Measurements from ENCODE around the gene MICAL2.

MICAL2 gene

DNA sequence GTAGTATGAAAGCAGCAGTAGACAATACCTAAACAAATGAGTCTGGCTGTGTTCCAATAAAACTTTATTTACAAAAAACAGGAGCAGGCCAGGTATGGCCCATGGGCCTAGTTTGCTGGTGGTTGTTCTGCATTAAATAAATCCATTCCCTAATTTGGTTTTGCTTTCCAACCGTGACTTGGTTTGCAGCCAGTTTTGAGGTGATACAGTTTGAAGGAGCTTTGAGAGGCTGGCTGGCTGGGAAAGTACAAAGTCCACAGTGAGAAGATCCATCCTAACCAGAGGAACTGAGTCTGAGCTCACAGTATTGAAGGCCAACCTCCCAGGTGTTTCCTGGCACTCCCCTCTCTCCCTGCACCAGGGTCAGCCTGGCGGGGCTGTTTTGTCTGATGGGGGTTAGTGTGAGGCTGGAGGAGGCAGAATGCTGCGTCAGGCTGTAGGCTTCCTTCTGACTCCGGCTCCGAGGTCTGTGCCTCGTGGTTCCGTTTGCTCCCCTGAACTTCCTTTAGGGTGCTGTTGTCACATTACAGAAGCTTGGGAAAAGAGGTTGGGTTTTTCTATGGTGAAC lies 129.5 kb downstream of the MICAL2 start:
- TF ChIP-seq ZNF8 (CRISPR knock-in tag; IDR thresholded peaks at IDR 0.05) = no peak
- TF ChIP-seq, protein P1, sequence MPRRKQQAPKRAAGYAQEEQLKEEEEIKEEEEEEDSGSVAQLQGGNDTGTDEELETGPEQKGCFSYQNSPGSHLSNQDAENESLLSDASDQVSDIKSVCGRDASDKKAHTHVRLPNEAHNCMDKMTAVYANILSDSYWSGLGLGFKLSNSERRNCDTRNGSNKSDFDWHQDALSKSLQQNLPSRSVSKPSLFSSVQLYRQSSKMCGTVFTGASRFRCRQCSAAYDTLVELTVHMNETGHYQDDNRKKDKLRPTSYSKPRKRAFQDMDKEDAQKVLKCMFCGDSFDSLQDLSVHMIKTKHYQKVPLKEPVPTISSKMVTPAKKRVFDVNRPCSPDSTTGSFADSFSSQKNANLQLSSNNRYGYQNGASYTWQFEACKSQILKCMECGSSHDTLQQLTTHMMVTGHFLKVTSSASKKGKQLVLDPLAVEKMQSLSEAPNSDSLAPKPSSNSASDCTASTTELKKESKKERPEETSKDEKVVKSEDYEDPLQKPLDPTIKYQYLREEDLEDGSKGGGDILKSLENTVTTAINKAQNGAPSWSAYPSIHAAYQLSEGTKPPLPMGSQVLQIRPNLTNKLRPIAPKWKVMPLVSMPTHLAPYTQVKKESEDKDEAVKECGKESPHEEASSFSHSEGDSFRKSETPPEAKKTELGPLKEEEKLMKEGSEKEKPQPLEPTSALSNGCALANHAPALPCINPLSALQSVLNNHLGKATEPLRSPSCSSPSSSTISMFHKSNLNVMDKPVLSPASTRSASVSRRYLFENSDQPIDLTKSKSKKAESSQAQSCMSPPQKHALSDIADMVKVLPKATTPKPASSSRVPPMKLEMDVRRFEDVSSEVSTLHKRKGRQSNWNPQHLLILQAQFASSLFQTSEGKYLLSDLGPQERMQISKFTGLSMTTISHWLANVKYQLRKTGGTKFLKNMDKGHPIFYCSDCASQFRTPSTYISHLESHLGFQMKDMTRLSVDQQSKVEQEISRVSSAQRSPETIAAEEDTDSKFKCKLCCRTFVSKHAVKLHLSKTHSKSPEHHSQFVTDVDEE (CRISPR knock-in tag; IDR thresholded peaks at IDR 0.05) = no peak
- TF ChIP-seq, protein P2, sequence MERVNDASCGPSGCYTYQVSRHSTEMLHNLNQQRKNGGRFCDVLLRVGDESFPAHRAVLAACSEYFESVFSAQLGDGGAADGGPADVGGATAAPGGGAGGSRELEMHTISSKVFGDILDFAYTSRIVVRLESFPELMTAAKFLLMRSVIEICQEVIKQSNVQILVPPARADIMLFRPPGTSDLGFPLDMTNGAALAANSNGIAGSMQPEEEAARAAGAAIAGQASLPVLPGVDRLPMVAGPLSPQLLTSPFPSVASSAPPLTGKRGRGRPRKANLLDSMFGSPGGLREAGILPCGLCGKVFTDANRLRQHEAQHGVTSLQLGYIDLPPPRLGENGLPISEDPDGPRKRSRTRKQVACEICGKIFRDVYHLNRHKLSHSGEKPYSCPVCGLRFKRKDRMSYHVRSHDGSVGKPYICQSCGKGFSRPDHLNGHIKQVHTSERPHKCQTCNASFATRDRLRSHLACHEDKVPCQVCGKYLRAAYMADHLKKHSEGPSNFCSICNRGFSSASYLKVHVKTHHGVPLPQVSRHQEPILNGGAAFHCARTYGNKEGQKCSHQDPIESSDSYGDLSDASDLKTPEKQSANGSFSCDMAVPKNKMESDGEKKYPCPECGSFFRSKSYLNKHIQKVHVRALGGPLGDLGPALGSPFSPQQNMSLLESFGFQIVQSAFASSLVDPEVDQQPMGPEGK (CRISPR knock-in tag; IDR thresholded peaks at IDR 0.05; ENCODE audit: borderline replicate concordance) = no peak
- ATAC-seq = no peak

DNA sequence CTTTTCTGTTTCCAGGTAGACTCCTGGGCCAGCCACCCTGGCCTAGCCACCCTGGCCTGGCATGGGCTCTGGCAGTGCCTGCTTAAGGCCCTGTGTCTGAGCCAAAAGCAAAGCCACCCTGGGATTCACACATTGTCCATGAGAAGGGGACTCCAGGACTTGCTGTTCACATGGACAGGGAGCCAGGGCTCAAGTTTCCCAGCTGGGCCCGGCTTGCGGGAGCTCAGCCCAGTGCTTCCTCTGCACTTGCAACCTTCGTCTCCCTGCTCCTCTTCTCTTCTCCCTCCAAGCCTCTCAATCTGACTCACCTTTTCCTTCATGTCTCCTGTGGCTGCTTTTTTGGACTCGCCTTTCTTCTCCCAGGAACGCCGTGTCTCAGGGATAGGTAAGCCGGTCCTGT lies 130.3 kb downstream of the MICAL2 start:
- no peak for TF ChIP-seq SNAI2 (CRISPR knock-in tag; IDR thresholded peaks at IDR 0.05)
- no peak for TF ChIP-seq CSRNP3 (CRISPR knock-in tag; IDR thresholded peaks at IDR 0.05)
- TF ChIP-seq CSDC2 (CRISPR knock-in tag; IDR thresholded peaks at IDR 0.05) = no peak
- TF ChIP-seq ARNTL (CRISPR knock-in tag; IDR thresholded peaks at IDR 0.05; ENCODE audit: borderline replicate concordance, low read depth) = no peak
- no peak for TF ChIP-seq ZC3H10 (CRISPR knock-in tag; IDR thresholded peaks at IDR 0.05)
- TF ChIP-seq ZFP3 (CRISPR knock-in tag; IDR thresholded peaks at IDR 0.05) = no peak
- no peak for TF ChIP-seq PPARA (CRISPR knock-in tag; IDR thresholded peaks at IDR 0.05; ENCODE audit: borderline replicate concordance)
- no peak for TF ChIP-seq ZNF70 (CRISPR knock-in tag; IDR thresholded peaks at IDR 0.05)
- no peak for TF ChIP-seq ZFP30 (CRISPR knock-in tag; IDR thresholded peaks at IDR 0.05)
- ATAC-seq = no peak

DNA sequence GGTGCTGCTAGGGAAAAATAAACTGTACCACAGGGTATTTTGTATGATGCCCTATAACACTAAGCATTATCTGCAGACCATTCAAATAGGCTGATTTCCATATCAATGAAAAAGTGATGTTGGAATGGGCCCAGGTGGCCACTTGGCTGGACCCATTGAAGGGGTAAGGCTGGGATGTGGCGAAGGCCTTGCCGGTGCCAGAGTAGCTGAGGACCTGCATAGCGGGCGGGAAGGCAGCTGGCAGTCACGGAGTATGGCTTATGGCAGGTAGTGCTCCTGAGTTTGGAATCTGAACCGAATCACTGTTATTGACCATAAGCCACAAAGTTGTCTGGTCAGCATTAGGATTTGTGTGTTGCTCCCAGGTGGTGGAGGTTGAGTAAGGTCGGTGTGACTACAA lies 131.0 kb downstream of the MICAL2 start:
- ATAC-seq = no peak
- no peak for TF ChIP-seq ZC3H10 (CRISPR knock-in tag; IDR thresholded peaks at IDR 0.05)
- TF ChIP-seq GLIS3 (CRISPR knock-in tag; IDR thresholded peaks at IDR 0.05) = no peak
- TF ChIP-seq ZFP3 (CRISPR knock-in tag; IDR thresholded peaks at IDR 0.05) = no peak
- TF ChIP-seq ZFP30 (CRISPR knock-in tag; IDR thresholded peaks at IDR 0.05) = no peak

DNA sequence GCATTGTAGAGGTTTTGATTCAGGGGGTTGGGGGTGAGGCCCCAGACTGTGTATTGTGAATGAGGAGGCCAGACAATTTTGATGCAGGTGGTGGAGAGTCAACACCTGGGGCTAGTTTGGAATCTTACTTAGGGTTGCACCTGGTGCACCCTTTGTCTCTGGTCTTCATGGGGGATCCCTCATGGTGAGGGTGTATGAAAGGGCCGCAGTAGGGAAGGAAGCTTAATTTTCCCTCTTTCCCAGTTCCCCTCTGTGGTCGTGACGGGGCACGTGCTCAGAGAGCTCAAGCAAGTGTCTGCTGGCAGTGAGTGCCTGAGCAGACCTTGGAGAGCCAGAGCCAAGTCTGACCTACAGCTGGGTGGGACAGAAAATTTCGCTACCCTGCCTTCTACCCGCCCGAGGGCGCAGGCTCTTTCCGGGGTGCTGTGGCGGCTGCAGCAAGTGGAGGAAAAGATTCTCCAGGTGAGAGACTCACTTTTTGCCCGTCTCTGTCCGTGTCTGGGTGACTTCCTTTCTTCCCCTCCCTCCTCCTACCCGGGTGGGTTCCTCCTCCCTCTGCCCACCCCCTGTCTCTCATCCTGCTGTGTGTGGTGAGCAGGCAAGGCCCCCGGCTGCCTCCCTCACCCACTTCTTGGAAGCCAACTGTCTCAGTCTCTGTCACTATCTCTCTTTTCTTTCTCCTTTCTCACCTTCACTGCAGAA lies 131.7 kb downstream of the MICAL2 start:
- no peak for ATAC-seq
- TF ChIP-seq ISL1 (CRISPR knock-in tag; IDR thresholded peaks at IDR 0.05) (no peak), ZNF565 (CRISPR knock-in tag; conservative IDR thresholded peaks at IDR 0.05; ENCODE audit: low read depth) (no peak), TOX (CRISPR knock-in tag; IDR thresholded peaks at IDR 0.05; ENCODE audit: borderline replicate concordance) (no peak), RARB (CRISPR knock-in tag; IDR thresholded peaks at IDR 0.05) (no peak), ZNF8 (CRISPR knock-in tag; IDR thresholded peaks at IDR 0.05) (no peak), OSR1 (CRISPR knock-in tag; IDR thresholded peaks at IDR 0.05) (no peak)
- TF ChIP-seq, protein P3, sequence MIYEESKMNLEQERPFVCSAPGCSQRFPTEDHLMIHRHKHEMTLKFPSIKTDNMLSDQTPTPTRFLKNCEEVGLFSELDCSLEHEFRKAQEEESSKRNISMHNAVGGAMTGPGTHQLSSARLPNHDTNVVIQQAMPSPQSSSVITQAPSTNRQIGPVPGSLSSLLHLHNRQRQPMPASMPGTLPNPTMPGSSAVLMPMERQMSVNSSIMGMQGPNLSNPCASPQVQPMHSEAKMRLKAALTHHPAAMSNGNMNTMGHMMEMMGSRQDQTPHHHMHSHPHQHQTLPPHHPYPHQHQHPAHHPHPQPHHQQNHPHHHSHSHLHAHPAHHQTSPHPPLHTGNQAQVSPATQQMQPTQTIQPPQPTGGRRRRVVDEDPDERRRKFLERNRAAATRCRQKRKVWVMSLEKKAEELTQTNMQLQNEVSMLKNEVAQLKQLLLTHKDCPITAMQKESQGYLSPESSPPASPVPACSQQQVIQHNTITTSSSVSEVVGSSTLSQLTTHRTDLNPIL (CRISPR knock-in tag; IDR thresholded peaks at IDR 0.05; ENCODE audit: low read depth) = no peak

GRCh38 chr11:12242966-12243365 lies 132.6 kb downstream of the MICAL2 start:
- ATAC-seq = no peak
- TF ChIP-seq SNAI2 (CRISPR knock-in tag; IDR thresholded peaks at IDR 0.05) (no peak), BACH2 (CRISPR knock-in tag; IDR thresholded peaks at IDR 0.05; ENCODE audit: borderline replicate concordance) (no peak), ZNF8 (CRISPR knock-in tag; IDR thresholded peaks at IDR 0.05) (no peak), ZNF70 (CRISPR knock-in tag; IDR thresholded peaks at IDR 0.05) (no peak), ARNTL (CRISPR knock-in tag; IDR thresholded peaks at IDR 0.05; ENCODE audit: borderline replicate concordance, low read depth) (no peak), CSRNP3 (CRISPR knock-in tag; IDR thresholded peaks at IDR 0.05) (no peak), OSR1 (CRISPR knock-in tag; IDR thresholded peaks at IDR 0.05) (no peak), ZNF565 (CRISPR knock-in tag; conservative IDR thresholded peaks at IDR 0.05; ENCODE audit: low read depth) (no peak)
- TF ChIP-seq, protein P1 (CRISPR knock-in tag; IDR thresholded peaks at IDR 0.05) = no peak
